LNCaP clone FGC (cell line): ENCODE data around the gene IP6K2.

ENCODE experiments used
- DNase-seq: peaks from one replicate; pipeline ENCODE4 v3.0.0-alpha.2; 2011; ENCODE audit warnings: low read depth
- H3K4me3 ChIP-seq: 2 replicates; pipeline ENCODE4 v1.5.1; 2011; ENCODE audit warnings: mild to moderate bottlenecking, low read depth, low read length, control low read depth
- TF ChIP-seq, protein P1 (sequence below): IDR thresholded peaks from 2 replicates; pipeline ENCODE4 v1.5.1; 2012; ENCODE audit warnings: mild to moderate bottlenecking; ENCODE audit not compliant: control insufficient read depth, insufficient read depth; ENCODE audit errors: extremely low read depth

The IP6K2 gene

DNA sequence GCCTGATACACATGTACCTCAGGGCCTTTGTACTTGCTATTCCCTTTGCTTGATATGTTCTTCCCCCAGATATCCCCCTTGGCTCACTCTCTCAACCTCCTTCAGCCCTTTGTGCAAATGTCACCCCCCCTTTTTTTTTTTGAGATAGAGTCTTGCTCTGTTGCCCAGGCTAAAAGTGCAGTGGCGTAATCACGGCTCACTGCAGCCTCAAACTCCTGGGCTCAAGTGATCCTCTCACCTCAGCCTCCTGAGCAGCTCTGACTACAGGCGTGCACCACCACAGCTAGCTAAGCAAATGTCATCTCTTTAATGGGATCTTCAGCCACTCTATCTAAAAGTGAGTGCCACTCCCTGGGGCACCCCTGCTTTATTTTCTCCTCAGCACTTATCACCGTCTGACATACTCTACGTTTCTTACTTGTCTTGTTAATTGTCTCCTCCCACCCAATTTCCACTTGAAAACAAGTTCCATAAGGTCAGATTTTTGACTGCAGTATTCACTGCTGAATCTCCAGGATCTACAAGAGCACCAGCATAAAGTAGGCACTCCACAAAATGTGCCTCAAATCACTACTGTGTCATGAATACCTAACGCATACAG, 14.6 kb downstream of the IP6K2 start:
- DNase-seq: no peak
- TF ChIP-seq, protein P1, sequence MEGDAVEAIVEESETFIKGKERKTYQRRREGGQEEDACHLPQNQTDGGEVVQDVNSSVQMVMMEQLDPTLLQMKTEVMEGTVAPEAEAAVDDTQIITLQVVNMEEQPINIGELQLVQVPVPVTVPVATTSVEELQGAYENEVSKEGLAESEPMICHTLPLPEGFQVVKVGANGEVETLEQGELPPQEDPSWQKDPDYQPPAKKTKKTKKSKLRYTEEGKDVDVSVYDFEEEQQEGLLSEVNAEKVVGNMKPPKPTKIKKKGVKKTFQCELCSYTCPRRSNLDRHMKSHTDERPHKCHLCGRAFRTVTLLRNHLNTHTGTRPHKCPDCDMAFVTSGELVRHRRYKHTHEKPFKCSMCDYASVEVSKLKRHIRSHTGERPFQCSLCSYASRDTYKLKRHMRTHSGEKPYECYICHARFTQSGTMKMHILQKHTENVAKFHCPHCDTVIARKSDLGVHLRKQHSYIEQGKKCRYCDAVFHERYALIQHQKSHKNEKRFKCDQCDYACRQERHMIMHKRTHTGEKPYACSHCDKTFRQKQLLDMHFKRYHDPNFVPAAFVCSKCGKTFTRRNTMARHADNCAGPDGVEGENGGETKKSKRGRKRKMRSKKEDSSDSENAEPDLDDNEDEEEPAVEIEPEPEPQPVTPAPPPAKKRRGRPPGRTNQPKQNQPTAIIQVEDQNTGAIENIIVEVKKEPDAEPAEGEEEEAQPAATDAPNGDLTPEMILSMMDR: no peak
- H3K4me3 ChIP-seq: no peak overlapping the region

DNA sequence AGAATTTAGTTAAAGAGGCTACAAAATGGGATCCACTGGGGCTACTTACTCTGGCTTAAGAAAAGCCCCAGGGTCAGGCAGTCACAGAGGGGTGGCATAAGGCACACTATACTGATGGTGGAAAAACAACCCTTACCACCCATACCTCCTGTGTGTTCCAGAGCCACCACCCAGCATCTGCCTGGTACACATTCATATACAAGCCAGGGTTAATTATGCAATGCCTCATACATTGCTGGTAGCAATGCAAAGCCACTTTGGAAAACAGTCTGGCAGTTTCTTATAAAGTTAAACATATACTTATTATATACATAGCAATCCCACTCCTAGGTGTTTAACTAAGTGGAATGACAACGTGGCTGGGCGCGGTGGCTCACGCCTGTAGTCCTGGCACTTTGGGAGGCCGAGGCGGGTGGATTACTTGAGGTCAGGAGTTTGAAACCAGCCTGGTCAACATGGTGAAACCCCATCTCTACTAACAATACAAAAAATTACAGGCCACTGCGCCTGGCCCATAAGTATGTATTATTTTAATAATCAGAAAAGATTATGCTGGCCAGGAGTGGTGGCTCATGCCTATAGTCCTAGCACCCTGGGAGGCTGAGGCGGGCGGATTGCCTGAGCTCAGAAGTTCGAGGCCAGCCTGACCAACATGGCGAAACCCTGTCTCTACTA, 16.2 kb downstream of the IP6K2 start:
- TF ChIP-seq, protein P1: no peak
- DNase-seq: no peak
- no peak overlapping the region for H3K4me3 ChIP-seq

GRCh38 chr3:48698891-48699290, 18.1 kb downstream of the IP6K2 start:
- H3K4me3 ChIP-seq: no peak overlapping the region
- DNase-seq: no peak
- TF ChIP-seq, protein P1: no peak

- H3K4me3 ChIP-seq: no peak overlapping the region
- DNase-seq: no peak
- TF ChIP-seq, protein P1: no peak
These were observed 19.1 kb downstream of the IP6K2 start for GRCh38 chr3:48697952-48698351.

- DNase-seq: no peak
- TF ChIP-seq, protein P1: no peak
- H3K4me3 ChIP-seq: no peak overlapping the region
These were observed 20.4 kb downstream of the IP6K2 start for GRCh38 chr3:48696601-48697000.

- DNase-seq: no peak
- TF ChIP-seq, protein P1: no peak
- H3K4me3 ChIP-seq: no peak overlapping the region
These were observed 20.9 kb downstream of the IP6K2 start for GRCh38 chr3:48696156-48696555.

DNA sequence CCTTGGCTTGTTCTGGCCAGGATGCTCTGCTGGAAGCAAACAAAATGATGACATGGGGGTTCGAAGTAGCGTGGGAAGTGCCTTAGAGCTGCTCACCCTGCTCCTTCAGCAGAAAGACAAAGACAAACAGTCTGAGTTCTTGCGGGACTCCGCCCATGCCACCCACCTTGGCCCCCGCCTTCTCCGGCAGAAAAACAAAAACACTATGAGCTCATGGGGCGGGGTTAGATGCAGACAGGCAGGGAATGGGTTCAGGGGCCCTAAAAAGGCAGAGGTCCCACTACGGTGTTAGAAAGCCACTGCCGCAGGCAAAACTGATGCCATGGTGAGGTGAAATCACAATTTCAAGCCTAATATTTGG, 21.6 kb downstream of the IP6K2 start:
- no peak for DNase-seq
- H3K4me3 ChIP-seq: no peak overlapping the region

More for the DNA sequence above, 21.6 kb downstream of the IP6K2 start:
- TF ChIP-seq, protein P1: no peak
